ENCODE data around the gene CSF1. TPM values are rescaled to one million over a fixed set of nuclear protein-coding genes. Genes with fewer than 3 reads are reported as not detected.

Gene CSF1
- total and polyA plus RNA-seq, 2 experiments from 2014 or later = 1.4 to 3.5 TPM

GRCh38 chr1:109950509-109950908 lies 39.9 kb downstream of the CSF1 start:
- no peaks in the 10 kb centered on the region for H3F3A ChIP-seq (replicated peaks; ENCODE audit: low read depth)
- no peak overlapping the region for H3K4me2 ChIP-seq
- Mint-ChIP-seq H3K36me3 (ENCODE audit: low read depth) (no peaks in the 10 kb centered on the region), H3K9me3 (no peaks in the 10 kb centered on the region), H3K27ac (no peak overlapping the region), H3K4me3 (no peak overlapping the region), H3K27me3 (ENCODE audit: insufficient read depth, low read depth, poor library complexity) (peaks cover 9% of the 10 kb centered on the region), H3K4me1 (peaks cover 6% of the 10 kb centered on the region; the same call in 2 of the 3 replicates)
- H3K36me3 ChIP-seq (ENCODE audit: insufficient read depth) = no peaks in the 10 kb centered on the region
- no peaks in the 10 kb centered on the region for H3K27me3 ChIP-seq (ENCODE audit: insufficient read depth)
- ATAC-seq (no peak), DNase-seq (ENCODE audit: low spot score) (no peak)
- no peak for TF ChIP-seq NANOG (IDR thresholded peaks at IDR 0.05; ENCODE audit: borderline replicate concordance)
- no peak for TF ChIP-seq POLR2AphosphoS5 (IDR thresholded peaks at IDR 0.05; ENCODE audit: low read depth)
- no peak for TF ChIP-seq ZNF114 (CRISPR knock-in tag; IDR thresholded peaks at IDR 0.05)
- no peak for TF ChIP-seq CREB1 (CRISPR knock-in tag; IDR thresholded peaks at IDR 0.05; ENCODE audit: low read depth)
- TF ChIP-seq JUNB (IDR thresholded peaks at IDR 0.05; ENCODE audit: unreplicated experiment) = no peak
- no peak for TF ChIP-seq ZNF331 (CRISPR knock-in tag; IDR thresholded peaks at IDR 0.05; ENCODE audit: low read depth)
- TF ChIP-seq ZNF462 (CRISPR knock-in tag; IDR thresholded peaks at IDR 0.05) = no peak
- TF ChIP-seq, protein P1, sequence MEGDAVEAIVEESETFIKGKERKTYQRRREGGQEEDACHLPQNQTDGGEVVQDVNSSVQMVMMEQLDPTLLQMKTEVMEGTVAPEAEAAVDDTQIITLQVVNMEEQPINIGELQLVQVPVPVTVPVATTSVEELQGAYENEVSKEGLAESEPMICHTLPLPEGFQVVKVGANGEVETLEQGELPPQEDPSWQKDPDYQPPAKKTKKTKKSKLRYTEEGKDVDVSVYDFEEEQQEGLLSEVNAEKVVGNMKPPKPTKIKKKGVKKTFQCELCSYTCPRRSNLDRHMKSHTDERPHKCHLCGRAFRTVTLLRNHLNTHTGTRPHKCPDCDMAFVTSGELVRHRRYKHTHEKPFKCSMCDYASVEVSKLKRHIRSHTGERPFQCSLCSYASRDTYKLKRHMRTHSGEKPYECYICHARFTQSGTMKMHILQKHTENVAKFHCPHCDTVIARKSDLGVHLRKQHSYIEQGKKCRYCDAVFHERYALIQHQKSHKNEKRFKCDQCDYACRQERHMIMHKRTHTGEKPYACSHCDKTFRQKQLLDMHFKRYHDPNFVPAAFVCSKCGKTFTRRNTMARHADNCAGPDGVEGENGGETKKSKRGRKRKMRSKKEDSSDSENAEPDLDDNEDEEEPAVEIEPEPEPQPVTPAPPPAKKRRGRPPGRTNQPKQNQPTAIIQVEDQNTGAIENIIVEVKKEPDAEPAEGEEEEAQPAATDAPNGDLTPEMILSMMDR (conservative IDR thresholded peaks at IDR 0.05; ENCODE audit: low read depth in 2 of 2) = no peak
- TF ChIP-seq EZH2phosphoT487 (IDR thresholded peaks at IDR 0.05; ENCODE audit: unreplicated experiment) = no peak
- no peak for TF ChIP-seq EZH2 (IDR thresholded peaks at IDR 0.05; ENCODE audit: low read depth, unreplicated experiment)
- no peak for TF ChIP-seq REST (IDR thresholded peaks at IDR 0.05; ENCODE audit: unreplicated experiment)
- no peak for TF ChIP-seq ETS1 (IDR thresholded peaks at IDR 0.05)
- H3K79me2 ChIP-seq (replicated peaks; ENCODE audit: insufficient read depth) = no peaks in the 10 kb centered on the region
- no peak overlapping the region for H3K27ac ChIP-seq (ENCODE audit: low read depth)
- H3K9me2 ChIP-seq (ENCODE audit: insufficient read depth) = no peaks in the 10 kb centered on the region
- H3K4me3 ChIP-seq = no peak overlapping the region
- H3K4me1 ChIP-seq (ENCODE audit: insufficient read depth) = no peaks in the 10 kb centered on the region
- H4K20me1 ChIP-seq (replicated peaks; ENCODE audit: insufficient read depth) = no peaks in the 10 kb centered on the region
- H2AFZ ChIP-seq = no peak overlapping the region

Data from GM23338 (cell line).